OCI-LY1 (cell line): ENCODE data around the gene PCNT.

ENCODE experiments used
- CTCF ChIP-seq: fragments of 200-600 bp; sonication (generic), shearing (Covaris generic); IDR thresholded peaks from 2 replicates; pipeline ENCODE4 v1.5.1; 2017; ENCODE audit warnings: mild to moderate bottlenecking, antibody characterized with exemption, low read length, moderate library complexity, mixed read lengths
- EZH2 ChIP-seq: fragments of 200-600 bp; sonication (generic), shearing (Covaris generic); IDR thresholded peaks from 2 replicates; pipeline ENCODE4 v1.8.0; 2017; ENCODE audit warnings: borderline replicate concordance, mixed run types, mild to moderate bottlenecking, antibody characterized with exemption, low read length, moderate library complexity, mixed read lengths

GRCh38 chr21:46388206-46388880, 64.4 kb downstream of the PCNT start:
- no peak for TF ChIP-seq CTCF
- no peak for TF ChIP-seq EZH2
